Neural progenitor cell (in vitro differentiated cells): ENCODE data around the gene TNFRSF13B. TPM values are rescaled to one million over a fixed set of nuclear protein-coding genes. Genes with fewer than 3 reads are reported as not detected.
A peak's percentile ranks its signal among the peaks of the same experiment; 100 is the strongest.

Source experiments
- DNase-seq: peaks from one replicate; pipeline ENCODE4 v3.0.0-alpha.2; 2016; ENCODE audit warnings: low spot score
- H2AFZ ChIP-seq: fragments of 200-600 bp; sonication (generic); replicated peaks from 2 replicates; pipeline ENCODE4 v1.6.1; 2016; ENCODE audit warnings: antibody characterized with exemption
- H3F3A ChIP-seq: fragments of 200-600 bp; sonication (generic); 2 replicates; pipeline ENCODE4 v1.6.1; 2016; ENCODE audit warnings: antibody characterized with exemption, low read depth
- H3K27ac ChIP-seq: fragments of 200-600 bp; sonication (generic); 2 replicates; pipeline ENCODE4 v1.5.1; 2016; ENCODE audit warnings: mild to moderate bottlenecking
- H3K27me3 ChIP-seq: fragments of 200-600 bp; sonication (generic); 2 replicates; pipeline ENCODE4 v1.6.1; 2016; ENCODE audit warnings: mild to moderate bottlenecking, moderate library complexity
- H3K36me3 ChIP-seq: fragments of 200-600 bp; sonication (generic); 2 replicates; pipeline ENCODE4 v1.5.1; 2016
- H3K4me1 ChIP-seq: fragments of 200-600 bp; sonication (generic); 2 replicates; pipeline ENCODE4 v1.6.1; 2016; ENCODE audit warnings: mixed run types
- H3K4me2 ChIP-seq: fragments of 200-600 bp; sonication (generic); 2 replicates; pipeline ENCODE4 v1.6.1; 2016
- H3K4me3 ChIP-seq: fragments of 200-600 bp; sonication (generic); 2 replicates; pipeline ENCODE4 v1.5.1; 2016
- H3K79me2 ChIP-seq: fragments of 200-600 bp; sonication (generic); 2 replicates; pipeline ENCODE4 v1.6.1; 2016; ENCODE audit warnings: low read depth
- H3K9ac ChIP-seq: fragments of 200-600 bp; sonication (generic); 2 replicates; pipeline ENCODE4 v1.6.1; 2016
- H3K9me3 ChIP-seq: fragments of 200-600 bp; sonication (generic); 2 replicates; pipeline ENCODE4 v1.5.1; 2016; ENCODE audit warnings: low read depth
- H4K20me1 ChIP-seq: fragments of 200-600 bp; sonication (generic); 2 replicates; pipeline ENCODE4 v1.6.1; 2016; ENCODE audit warnings: low read depth
- H3K27ac Mint-ChIP-seq: 3 replicates; pipeline ENCODE4 v1.8.0; 2021; ENCODE audit warnings: mixed read lengths
- H3K27me3 Mint-ChIP-seq: 2 replicates; pipeline ENCODE4 v1.8.0; 2022; ENCODE audit warnings: low read depth, mild to moderate bottlenecking, inconsistent platforms, moderate library complexity, mixed read lengths; ENCODE audit not compliant: insufficient read depth
- H3K36me3 Mint-ChIP-seq: 3 replicates; pipeline ENCODE4 v1.8.0; 2021; ENCODE audit warnings: mixed read lengths
- H3K4me1 Mint-ChIP-seq: 3 replicates; pipeline ENCODE4 v1.8.0; 2021; ENCODE audit warnings: mixed read lengths
- H3K4me3 Mint-ChIP-seq: 3 replicates; pipeline ENCODE4 v1.8.0; 2021; ENCODE audit warnings: mild to moderate bottlenecking, moderate library complexity, mixed read lengths
- H3K9me3 Mint-ChIP-seq: 3 replicates; pipeline ENCODE4 v1.8.0; 2020; ENCODE audit warnings: mixed read lengths
- EZH2 ChIP-seq: fragments of 200-600 bp; sonication (generic); IDR thresholded peaks from 2 replicates; pipeline ENCODE4 v1.6.1; 2017; ENCODE audit warnings: antibody characterized with exemption, mild to moderate bottlenecking, moderate library complexity
- EZH2phosphoT487 ChIP-seq: fragments of 200-600 bp; sonication (generic); IDR thresholded peaks from 2 replicates; pipeline ENCODE4 v1.6.1; 2017; ENCODE audit warnings: antibody characterized with exemption
- total RNA-seq: library from RNA; depleted of rRNA; stranded (reverse); fragments of >200 nt; gene quantifications from 2 replicates; pipeline ENCODE4 v1.2.3, GENCODE V29; 2015; ENCODE audit warnings: low replicate concordance
- TF ChIP-seq, protein P1 (sequence below): fragments of 200-600 bp; sonication (generic); IDR thresholded peaks from 2 replicates; pipeline ENCODE4 v1.5.1; 2017; ENCODE audit warnings: antibody characterized with exemption, mild to moderate bottlenecking

Gene TNFRSF13B
- total RNA-seq, 1 donor from 2014 or later, result not detected

DNA sequence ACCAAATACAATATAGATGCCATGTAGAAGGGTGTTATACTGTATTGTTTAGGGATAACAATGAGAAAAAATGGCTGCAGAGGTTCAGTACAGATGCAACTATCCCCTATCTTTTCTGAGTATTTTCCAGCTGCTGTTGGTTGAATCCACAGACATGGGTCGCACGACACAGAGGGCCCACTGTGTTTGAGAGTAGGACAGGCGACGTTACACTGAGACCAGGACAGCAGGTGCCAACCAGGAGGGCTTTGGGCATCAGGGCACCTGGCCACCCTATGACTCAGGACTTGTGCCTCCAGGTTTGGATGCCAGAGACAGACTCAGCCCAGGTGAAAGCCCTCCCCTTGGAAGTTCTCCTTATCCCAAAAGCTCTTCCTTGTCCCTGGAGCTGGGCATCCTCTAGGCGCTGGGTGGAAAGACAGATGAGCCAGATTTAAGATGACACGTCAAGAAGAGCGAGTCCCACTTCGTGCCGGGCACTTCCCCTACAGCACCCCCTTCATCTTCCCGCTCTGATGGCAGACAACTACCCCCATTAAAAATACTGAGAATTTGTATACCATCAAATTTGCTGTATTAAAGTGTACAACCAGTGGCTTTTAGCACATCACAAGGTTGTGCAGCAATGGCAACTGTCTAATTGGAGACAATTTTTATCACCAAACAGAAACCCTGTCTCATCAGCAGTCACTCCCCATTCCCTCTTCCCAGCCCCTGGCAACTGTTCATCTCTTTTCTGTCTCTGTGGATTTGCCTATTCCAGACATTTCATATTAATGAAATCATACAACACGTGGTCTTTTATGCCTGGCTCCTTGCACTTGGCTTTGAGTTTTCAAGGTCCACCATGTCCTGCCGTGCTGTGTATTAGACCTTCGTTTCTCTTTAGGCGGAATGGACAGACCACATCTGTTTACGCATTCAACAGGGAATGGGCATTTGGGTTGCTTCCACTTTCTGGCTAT, 30.6 kb downstream of the TNFRSF13B start:
- Mint-ChIP-seq H3K9me3 (no peaks in the 10 kb centered on the region), H3K27me3 (peaks cover 14% of the 10 kb centered on the region), H3K4me1 (peaks cover 21% of the 10 kb centered on the region), H3K4me3 (no peak overlapping the region), H3K27ac (no peak overlapping the region), H3K36me3 (no peaks in the 10 kb centered on the region)
- H3K4me3 ChIP-seq, result no peak overlapping the region
- no peaks in the 10 kb centered on the region for H3K27me3 ChIP-seq
- no peak for DNase-seq
- H3K9me3 ChIP-seq, result no peaks in the 10 kb centered on the region
- H3K4me1 ChIP-seq, result no peaks in the 10 kb centered on the region
- H3K9ac ChIP-seq, result no peak overlapping the region
- no peak overlapping the region for H3K4me2 ChIP-seq
- TF ChIP-seq EZH2phosphoT487 (no peak), EZH2 (no peak)
- TF ChIP-seq, protein P1, sequence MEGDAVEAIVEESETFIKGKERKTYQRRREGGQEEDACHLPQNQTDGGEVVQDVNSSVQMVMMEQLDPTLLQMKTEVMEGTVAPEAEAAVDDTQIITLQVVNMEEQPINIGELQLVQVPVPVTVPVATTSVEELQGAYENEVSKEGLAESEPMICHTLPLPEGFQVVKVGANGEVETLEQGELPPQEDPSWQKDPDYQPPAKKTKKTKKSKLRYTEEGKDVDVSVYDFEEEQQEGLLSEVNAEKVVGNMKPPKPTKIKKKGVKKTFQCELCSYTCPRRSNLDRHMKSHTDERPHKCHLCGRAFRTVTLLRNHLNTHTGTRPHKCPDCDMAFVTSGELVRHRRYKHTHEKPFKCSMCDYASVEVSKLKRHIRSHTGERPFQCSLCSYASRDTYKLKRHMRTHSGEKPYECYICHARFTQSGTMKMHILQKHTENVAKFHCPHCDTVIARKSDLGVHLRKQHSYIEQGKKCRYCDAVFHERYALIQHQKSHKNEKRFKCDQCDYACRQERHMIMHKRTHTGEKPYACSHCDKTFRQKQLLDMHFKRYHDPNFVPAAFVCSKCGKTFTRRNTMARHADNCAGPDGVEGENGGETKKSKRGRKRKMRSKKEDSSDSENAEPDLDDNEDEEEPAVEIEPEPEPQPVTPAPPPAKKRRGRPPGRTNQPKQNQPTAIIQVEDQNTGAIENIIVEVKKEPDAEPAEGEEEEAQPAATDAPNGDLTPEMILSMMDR, result no peak
- no peak overlapping the region for H3K27ac ChIP-seq
- no peaks in the 10 kb centered on the region for H3K79me2 ChIP-seq
- no peaks in the 10 kb centered on the region for H4K20me1 ChIP-seq
- H3K36me3 ChIP-seq, result no peaks in the 10 kb centered on the region
- no peaks in the 10 kb centered on the region for H3F3A ChIP-seq
- H2AFZ ChIP-seq, result no peak overlapping the region

DNA sequence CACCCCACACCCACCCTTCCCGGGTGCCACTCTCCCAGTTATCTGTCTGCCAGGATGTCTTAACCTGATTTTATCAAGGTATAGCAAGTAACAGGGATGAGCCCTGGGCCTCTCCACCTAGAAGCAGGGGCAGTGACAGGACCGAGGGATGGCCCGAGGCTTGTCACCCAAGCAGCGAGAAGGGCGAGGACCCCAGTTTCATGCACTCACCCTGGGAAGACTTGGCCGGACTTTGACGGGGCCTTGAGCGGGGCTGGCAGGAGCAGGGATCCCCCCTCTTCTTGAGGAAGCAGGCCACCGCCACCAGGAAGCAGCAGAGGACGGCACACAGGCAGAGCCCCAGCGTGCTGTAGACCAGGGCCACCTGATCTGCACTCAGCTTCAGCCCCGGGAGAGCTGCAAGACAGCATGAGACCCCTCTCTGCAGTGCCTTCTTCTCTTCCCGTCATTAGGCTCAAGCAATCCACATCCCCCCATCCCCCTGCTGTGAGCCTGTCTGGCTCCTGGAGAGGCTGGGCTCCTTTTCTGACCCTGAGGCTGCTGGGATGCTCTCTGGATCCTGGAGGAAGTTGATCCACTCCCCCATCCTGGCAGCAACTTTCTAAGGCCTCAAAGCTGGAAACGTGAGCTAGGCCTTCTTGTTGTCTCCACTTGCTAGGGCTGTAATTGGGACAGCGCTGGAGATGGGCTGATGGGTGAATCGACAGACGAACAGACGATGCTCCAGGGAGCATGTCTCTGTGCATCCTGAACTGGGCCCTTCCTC, 31.6 kb downstream of the TNFRSF13B start:
- H3K27me3 Mint-ChIP-seq, result peaks cover 16% of the 10 kb centered on the region
- no peak overlapping the region for H3K4me3 Mint-ChIP-seq
- Histone ChIP-seq H3K79me2 (no peaks in the 10 kb centered on the region), H3F3A (no peaks in the 10 kb centered on the region), H2AFZ (peak overlapping the region; percentile 85), H3K9me3 (no peaks in the 10 kb centered on the region), H3K4me2 (no peak overlapping the region), H3K4me1 (no peaks in the 10 kb centered on the region), H4K20me1 (no peaks in the 10 kb centered on the region), H3K9ac (no peak overlapping the region), H3K27ac (no peak overlapping the region), H3K27me3 (no peaks in the 10 kb centered on the region), H3K4me3 (no peak overlapping the region), H3K36me3 (no peaks in the 10 kb centered on the region)
- no peak overlapping the region for H3K27ac Mint-ChIP-seq
- no peaks in the 10 kb centered on the region for H3K36me3 Mint-ChIP-seq
- peak; percentile 21 for DNase-seq
- no peaks in the 10 kb centered on the region for H3K9me3 Mint-ChIP-seq
- TF ChIP-seq EZH2 (no peak), EZH2phosphoT487 (no peak)
- TF ChIP-seq, protein P1, result no peak
- H3K4me1 Mint-ChIP-seq, result peaks cover 15% of the 10 kb centered on the region

DNA sequence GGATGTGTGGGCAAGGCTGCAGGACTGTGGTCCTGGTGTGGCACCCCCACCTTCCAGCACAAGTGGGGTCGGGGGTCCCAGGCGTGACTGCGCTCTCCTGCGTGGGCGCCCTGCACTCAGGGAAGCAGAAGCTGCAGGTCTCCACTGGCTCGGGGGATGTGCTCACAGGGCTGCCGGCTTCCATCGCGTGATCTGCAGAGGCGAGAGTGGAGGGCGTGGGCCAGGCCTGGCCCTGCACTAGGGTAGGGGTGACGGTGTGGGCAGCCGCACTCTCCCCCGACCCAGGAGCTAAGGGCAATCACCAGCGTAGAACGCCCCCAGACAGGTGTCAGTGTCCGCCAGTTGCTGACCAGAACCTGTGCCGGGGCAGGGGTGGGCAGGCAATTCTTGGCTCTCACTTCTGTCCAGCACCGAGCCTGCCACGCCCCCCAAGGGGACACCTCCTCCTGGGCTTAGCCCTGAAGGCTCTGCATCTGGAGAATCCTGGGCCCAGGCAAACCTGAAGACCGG, 32.3 kb downstream of the TNFRSF13B start:
- Histone ChIP-seq H3K27me3 (no peaks in the 10 kb centered on the region), H2AFZ (no peak overlapping the region), H3K79me2 (no peaks in the 10 kb centered on the region), H3K4me2 (no peak overlapping the region), H3K4me1 (no peaks in the 10 kb centered on the region), H3F3A (no peaks in the 10 kb centered on the region), H3K4me3 (no peak overlapping the region), H3K36me3 (no peaks in the 10 kb centered on the region), H3K9ac (no peak overlapping the region), H3K9me3 (no peaks in the 10 kb centered on the region), H3K27ac (no peak overlapping the region), H4K20me1 (no peaks in the 10 kb centered on the region)
- Mint-ChIP-seq H3K27me3 (peaks cover 14% of the 10 kb centered on the region), H3K4me1 (peaks cover 15% of the 10 kb centered on the region), H3K27ac (no peak overlapping the region), H3K36me3 (no peaks in the 10 kb centered on the region), H3K9me3 (no peaks in the 10 kb centered on the region), H3K4me3 (no peak overlapping the region)
- DNase-seq, result no peak
- TF ChIP-seq, protein P1, result no peak
- no peak for TF ChIP-seq EZH2phosphoT487
- TF ChIP-seq EZH2, result no peak
